GM21360 (cell line): ENCODE measurements around the gene FAM120B.

Source experiments
- ATAC-seq: cut with Tn5 transposase; IDR thresholded peaks from one replicate; pipeline ENCODE4 v1.9.1; 2021; ENCODE audit warnings: mild to moderate bottlenecking, moderate library complexity; ENCODE audit not compliant: unreplicated experiment

FAM120B gene

GRCh38 chr6:170439366-170440361, 133.1 kb downstream of the FAM120B start:
- no peak for ATAC-seq

GRCh38 chr6:170440437-170440836, 133.9 kb downstream of the FAM120B start:
- no peak for ATAC-seq

GRCh38 chr6:170441316-170441715, 134.8 kb downstream of the FAM120B start:
- ATAC-seq: no peak

- no peak for ATAC-seq
These were observed 136.0 kb downstream of the FAM120B start for GRCh38 chr6:170442596-170442995.

GRCh38 chr6:170443151-170443662, 136.6 kb downstream of the FAM120B start:
- no peak for ATAC-seq

GRCh38 chr6:170444056-170444591, 137.6 kb downstream of the FAM120B start:
- ATAC-seq: no peak

GRCh38 chr6:170444811-170445211, 138.3 kb downstream of the FAM120B start:
- ATAC-seq: no peak

- ATAC-seq: no peak
These were observed 138.9 kb downstream of the FAM120B start for GRCh38 chr6:170445487-170445886.

GRCh38 chr6:170445971-170446370, 139.4 kb downstream of the FAM120B start:
- ATAC-seq: no peak

GRCh38 chr6:170446841-170447560, 140.4 kb downstream of the FAM120B start:
- ATAC-seq: no peak

GRCh38 chr6:170447561-170447930, 141.0 kb downstream of the FAM120B start:
- ATAC-seq: no peak

GRCh38 chr6:170448317-170448716, 141.8 kb downstream of the FAM120B start:
- ATAC-seq: no peak

GRCh38 chr6:170448751-170449630, 142.4 kb downstream of the FAM120B start:
- no peak for ATAC-seq

GRCh38 chr6:170449835-170450753, 143.5 kb downstream of the FAM120B start:
- ATAC-seq: no peak

- ATAC-seq: no peak
These were observed 144.6 kb downstream of the FAM120B start for GRCh38 chr6:170450916-170451761.

GRCh38 chr6:170451762-170452651, 145.4 kb downstream of the FAM120B start:
- no peak for ATAC-seq

GRCh38 chr6:170452767-170453545, 146.4 kb downstream of the FAM120B start:
- ATAC-seq: no peak
